Astrocyte (in vitro differentiated cells and primary cell): ENCODE measurements around the gene PTPRN2.

Experiments
- CTCF ChIP-seq: IDR thresholded peaks from 2 replicates; pipeline ENCODE4 v1.5.1; 2011; ENCODE audit warnings: low read depth, mild to moderate bottlenecking, inconsistent platforms, low read length, moderate library complexity; ENCODE audit not compliant: insufficient read depth
- EZH2 ChIP-seq: IDR thresholded peaks from 2 replicates; pipeline ENCODE4 v1.6.1; 2012; ENCODE audit warnings: mild to moderate bottlenecking, low read length, inconsistent platforms; ENCODE audit not compliant: insufficient read depth

GRCh38 chr7:157843336-157844140 is 744.1 kb downstream of the PTPRN2 start:
- TF ChIP-seq CTCF (no peak), EZH2 (no peak)
